ENCODE results near the gene A2M.

Gene A2M

GRCh38 chr12:9083793-9084192, 31.9 kb downstream of the A2M start:
- DNase-seq (ENCODE audit: low spot score): no peak
- in situ Hi-C loops (cut with MboI; ENCODE audit: low sequenced_read_pairs, unreplicated experiment): no loop called here
- TF ChIP-seq CTCF (IDR thresholded peaks at IDR 0.05; ENCODE audit: borderline replicate concordance, control extremely low read depth, extremely low read depth, insufficient read depth, missing control alignments): no peak

GRCh38 chr12:9081667-9082427, 33.9 kb downstream of the A2M start:
- DNase-seq (ENCODE audit: low spot score): no peak
- in situ Hi-C loops (cut with MboI; ENCODE audit: low sequenced_read_pairs, unreplicated experiment): no loop called here
- TF ChIP-seq CTCF (IDR thresholded peaks at IDR 0.05; ENCODE audit: borderline replicate concordance, control extremely low read depth, extremely low read depth, insufficient read depth, missing control alignments): no peak

DNA sequence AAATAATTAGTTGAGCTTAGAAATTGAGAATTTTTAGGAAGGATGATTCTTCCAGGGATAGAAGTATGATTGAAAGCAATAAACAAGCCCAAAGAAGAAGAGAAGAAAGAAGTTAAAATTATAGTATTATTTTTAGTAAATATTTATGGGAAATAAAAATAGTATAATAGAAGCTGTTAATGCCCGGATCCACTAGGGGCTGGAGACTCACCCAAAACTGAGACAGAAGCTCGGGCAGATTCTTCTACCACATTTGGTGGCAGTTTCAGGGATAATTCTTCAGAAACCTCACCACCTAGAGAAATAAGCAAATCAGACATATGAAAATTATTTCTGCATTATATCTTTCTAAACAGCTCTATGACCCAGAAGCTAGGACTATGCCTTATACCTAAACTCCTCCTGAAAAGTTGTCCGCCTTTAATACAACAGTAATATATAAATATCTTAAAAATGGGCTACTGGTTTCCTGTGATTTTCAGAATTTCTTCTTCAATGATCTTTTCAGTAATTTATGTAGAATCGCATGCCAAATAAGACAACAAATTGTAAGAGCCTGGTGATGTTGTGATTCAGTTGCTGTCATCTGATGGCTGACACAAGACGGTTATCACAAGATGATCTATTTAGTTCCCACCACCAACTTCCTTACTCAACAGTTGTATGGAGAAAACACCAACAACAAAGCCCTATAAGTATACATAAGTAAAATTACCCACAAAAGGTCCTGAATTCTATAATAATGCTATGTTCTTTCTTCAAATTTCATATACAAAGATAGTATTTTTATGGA, 35.6 kb downstream of the A2M start:
- no peak for DNase-seq (ENCODE audit: low spot score)
- TF ChIP-seq CTCF (IDR thresholded peaks at IDR 0.05; ENCODE audit: borderline replicate concordance, control extremely low read depth, extremely low read depth, insufficient read depth, missing control alignments): no peak
- in situ Hi-C loops (cut with MboI; ENCODE audit: low sequenced_read_pairs, unreplicated experiment): no loop called here

DNA sequence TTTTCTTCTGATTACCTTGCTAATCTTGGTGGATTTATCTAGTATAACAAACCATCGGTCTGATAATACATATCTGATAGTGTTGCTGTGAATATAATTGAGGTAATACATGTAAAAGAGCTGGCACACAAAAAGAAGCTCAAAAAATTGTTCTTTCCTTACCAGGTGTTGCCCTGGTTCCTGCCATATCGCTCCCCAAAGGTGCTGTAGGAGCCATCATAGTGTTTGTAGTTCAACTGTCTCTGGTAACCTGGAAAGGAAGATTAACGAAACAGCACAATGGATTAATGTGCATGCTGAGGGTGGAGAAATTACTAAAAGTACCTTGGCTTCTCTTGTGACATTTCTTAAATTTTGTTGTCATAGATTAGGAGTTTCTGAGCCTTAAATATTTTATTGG, 36.6 kb downstream of the A2M start:
- DNase-seq (ENCODE audit: low spot score): no peak
- in situ Hi-C loops (cut with MboI; ENCODE audit: low sequenced_read_pairs, unreplicated experiment): no loop called here
- TF ChIP-seq CTCF (IDR thresholded peaks at IDR 0.05; ENCODE audit: borderline replicate concordance, control extremely low read depth, extremely low read depth, insufficient read depth, missing control alignments): no peak

DNA sequence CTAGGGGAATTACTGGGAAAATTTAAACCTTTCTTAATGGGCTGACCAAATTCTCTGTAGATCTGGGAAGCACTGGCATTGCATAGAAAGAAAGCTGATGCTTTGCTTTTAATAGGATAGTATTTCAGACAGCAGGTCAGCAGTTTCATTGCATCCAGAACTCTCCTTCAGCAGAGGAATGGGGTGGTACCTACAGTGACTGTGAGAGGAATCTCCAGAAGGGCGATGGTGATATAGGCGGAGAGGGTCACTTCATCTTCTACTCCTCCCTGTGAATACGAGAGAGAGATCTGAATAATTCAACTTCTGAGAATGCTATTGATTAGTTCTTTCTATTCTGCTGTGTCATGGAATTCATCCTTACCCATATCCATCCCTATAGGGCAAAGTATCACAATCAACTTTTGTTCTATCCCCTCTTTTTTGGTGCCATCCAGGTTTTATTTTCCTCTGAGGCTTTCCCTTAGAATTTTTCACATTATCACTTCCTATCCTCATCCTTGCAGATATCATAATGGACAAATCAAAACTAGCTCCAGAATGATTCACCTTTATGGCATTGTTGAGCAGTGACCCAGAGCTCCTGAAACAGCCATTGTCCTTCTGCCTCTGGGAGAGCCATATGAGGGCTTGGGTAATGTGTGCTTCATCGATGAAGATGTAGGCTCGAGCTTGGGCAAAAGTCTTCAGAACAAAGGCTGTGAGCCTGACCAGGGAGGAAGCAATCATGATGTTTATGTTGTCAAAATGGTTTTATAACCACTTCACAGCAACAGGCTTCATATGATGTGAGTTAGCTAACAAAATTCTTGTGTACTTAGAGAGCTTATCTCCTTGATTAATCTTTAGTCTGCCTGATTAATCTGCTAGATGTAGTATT, 38.3 kb downstream of the A2M start:
- DNase-seq (ENCODE audit: low spot score): no peak
- no peak for TF ChIP-seq CTCF (IDR thresholded peaks at IDR 0.05; ENCODE audit: borderline replicate concordance, control extremely low read depth, extremely low read depth, insufficient read depth, missing control alignments)
- in situ Hi-C loops (cut with MboI; ENCODE audit: low sequenced_read_pairs, unreplicated experiment): no loop called here

GRCh38 chr12:9076733-9077132, 39.0 kb downstream of the A2M start:
- no peak for DNase-seq (ENCODE audit: low spot score)
- in situ Hi-C loops (cut with MboI; ENCODE audit: low sequenced_read_pairs, unreplicated experiment): no loop called here
- no peak for TF ChIP-seq CTCF (IDR thresholded peaks at IDR 0.05; ENCODE audit: borderline replicate concordance, control extremely low read depth, extremely low read depth, insufficient read depth, missing control alignments)
